Kasumi-1 (cell line): ENCODE results near the gene COLQ.
"Not testable (repeated sequence)": the region's sequence is repeated elsewhere in the genome, so short reads cannot be mapped to it uniquely, and the experiment has no call there.

Experiments used
- DNase-seq, 2 experiments: peaks; one replicate each; lab custom pipeline; 2025; lab: John Stamatoyannopoulos, UW

The COLQ gene

DNA sequence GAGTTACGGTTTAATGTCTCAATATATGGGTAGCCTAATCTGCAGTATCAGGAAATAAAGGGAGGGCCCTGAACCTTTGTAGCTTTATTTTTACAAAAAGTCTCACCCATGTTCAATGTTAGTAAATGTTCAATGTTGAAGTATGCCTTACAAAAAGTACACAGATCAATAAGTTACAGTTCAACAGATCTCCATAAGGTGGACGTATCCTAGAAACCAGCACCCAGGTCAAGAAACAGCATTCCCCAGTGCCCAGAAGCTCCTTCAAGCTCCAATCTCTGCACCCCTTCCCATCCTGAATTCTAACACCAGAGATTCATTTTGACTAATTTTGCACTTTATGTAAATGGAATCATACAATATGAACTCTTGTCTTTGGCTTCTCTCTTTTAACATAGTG lies 31.3 kb downstream of the COLQ start:
- no peak for DNase-seq

DNA sequence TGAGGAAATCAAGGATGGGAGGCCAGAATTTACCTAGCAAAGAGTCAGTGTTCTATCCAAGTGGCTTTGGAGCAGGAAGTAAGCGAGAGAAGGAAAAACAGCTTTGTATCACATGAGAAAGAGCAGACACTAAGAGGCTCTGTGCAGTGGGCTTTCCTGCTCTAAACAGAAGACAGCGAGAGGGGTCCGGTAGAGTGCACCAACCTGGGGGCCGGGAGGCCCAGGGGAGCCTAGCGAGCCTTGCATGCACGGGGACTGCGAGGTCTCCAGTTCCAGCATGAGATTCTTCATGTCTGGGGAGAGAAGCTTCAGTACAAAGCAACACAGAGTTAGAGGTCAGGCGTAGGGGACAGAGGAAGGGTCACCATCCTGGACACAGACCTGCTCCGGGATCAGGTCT lies 33.5 kb downstream of the COLQ start:
- no peak for DNase-seq

DNA sequence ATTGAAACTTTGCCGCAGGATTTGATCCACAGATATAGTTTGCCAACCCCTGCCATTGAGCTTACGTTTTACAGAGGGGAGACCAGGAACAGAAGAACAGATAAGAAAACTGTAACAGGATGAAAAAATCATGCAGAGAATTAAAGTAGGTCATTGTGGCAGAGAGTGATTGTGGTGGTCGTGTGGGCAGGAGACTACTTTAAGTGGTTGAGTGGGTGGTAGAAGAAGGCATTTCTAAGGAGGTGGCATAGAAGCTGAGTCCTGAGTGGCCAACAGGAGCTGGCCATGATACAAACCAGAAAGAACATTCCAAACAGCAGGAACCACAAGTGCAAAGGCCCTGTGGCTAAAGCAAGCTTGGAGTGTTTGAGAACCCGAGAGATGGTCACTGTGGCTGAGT lies 34.5 kb downstream of the COLQ start:
- DNase-seq, result no peak

- DNase-seq, result no peak
These were observed 35.5 kb downstream of the COLQ start for GRCh38 chr3:15486020-15486419.

GRCh38 chr3:15484551-15484950 lies 37.0 kb downstream of the COLQ start:
- not testable (repeated sequence) for DNase-seq

GRCh38 chr3:15479400-15480224 lies 41.9 kb downstream of the COLQ start:
- DNase-seq, result no peak

- DNase-seq, result no peak
These were observed 42.9 kb downstream of the COLQ start for GRCh38 chr3:15478640-15478979.

GRCh38 chr3:15477951-15478639 lies 43.4 kb downstream of the COLQ start:
- no peak for DNase-seq

- DNase-seq, result no peak
These were observed 45.1 kb downstream of the COLQ start for GRCh38 chr3:15476378-15476777.

GRCh38 chr3:15475161-15475560 lies 46.3 kb downstream of the COLQ start:
- DNase-seq, result no peak

- no peak for DNase-seq
These were observed 49.6 kb downstream of the COLQ start for GRCh38 chr3:15471861-15472260.

DNA sequence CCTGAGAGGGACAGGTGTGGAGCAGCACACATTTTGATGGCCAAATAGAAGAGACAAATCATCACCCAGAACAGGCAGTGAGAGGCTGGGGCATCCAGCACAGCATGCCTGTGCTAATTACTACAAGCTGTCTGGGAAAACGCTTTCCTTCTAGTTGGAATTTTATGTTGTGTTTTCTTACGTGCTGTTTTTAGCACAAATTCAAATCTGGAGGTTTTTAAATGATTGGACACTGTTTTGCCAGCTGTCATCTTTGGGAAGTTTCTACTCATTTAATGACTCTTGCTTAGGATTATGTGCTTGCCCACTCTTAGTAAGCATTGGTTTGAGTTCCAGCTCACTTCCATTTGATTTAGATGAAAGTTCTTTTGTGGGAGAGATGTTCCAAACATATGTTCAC lies 50.7 kb downstream of the COLQ start:
- no peak for DNase-seq

- no peak for DNase-seq
These were observed 51.2 kb downstream of the COLQ start for GRCh38 chr3:15470261-15470660.

DNA sequence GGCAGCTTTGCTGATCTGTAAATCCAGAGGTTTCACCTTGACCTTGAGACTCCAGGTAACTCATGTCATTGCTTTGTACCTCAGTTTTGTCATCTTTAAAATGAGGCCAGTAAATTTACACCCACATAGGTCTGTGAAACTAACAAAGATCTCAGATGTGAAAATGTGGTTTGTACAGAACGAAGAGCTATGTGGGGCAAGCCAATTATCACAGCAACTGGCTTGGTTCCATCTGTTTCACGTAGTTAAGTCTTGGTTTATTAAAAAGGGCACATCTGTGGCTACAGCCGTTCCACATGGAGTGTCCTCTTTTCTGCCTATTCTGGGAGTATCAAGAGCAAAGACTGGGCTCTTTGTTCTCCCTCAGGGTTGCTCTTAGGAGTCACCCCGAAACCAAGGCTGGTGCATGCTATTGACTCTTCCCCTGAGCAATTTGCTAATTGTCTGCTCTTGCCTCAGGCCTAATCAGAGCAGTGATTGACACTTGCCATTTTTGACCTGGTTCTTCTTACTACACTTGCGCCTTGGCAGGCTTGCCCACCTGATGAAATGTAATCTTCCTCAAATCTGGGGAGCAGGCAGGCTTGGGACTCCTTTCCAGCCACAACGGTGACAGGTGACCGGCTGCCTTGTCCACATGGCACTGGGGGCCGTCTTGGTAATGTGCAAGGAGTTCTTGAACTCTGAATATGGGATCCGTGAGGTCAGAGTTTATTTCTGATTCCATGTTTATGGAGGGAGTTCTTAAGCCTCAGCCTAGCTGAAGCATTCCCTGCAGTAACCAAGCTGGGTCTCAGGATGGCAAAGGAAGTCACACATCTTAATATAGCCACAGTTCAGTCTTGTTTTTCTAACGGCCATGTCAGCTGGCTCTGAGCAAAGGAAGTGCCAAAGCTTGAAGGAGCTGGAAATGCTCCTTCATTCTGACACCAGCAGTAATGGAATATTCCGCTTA lies 54.0 kb downstream of the COLQ start:
- no peak for DNase-seq

DNA sequence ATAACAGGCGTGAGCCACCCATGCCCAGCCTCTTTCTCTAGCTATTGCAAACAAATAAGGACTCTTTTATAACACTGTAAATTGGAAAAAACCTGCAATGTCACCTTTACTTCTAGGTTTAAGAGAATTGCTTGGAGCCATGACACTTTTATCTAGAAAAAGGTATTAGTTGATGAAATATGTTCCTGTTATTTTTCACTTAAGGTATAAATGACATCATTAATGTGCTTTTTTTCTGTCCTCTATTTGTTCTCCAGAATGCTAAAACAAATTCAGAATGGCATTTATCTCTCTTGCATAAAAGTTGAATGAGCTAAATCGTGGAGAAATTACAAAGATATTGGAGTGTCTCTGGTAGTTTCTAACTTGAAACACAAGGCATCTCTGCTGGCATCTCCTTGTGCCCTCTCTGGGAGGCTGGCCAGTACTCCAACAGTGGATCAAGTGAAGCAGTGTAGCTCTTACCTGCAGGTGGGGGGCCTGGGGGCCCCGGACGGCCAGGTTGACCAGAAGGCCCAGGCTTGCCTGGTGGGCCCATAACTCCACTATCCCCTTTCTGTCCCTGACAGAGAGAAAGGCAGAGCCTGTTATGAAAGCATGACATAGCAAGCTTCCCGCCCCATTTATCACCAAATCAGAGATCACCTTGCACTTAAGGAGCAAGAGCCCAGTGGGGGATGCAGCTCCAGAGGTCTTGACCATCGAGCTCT lies 55.5 kb downstream of the COLQ start:
- DNase-seq, result no peak

- no peak for DNase-seq
These were observed 59.1 kb downstream of the COLQ start for GRCh38 chr3:15462451-15462850.

- DNase-seq, result peak; percentile 62 to 73
These were observed 60.5 kb downstream of the COLQ start for GRCh38 chr3:15460891-15461531.

GRCh38 chr3:15458212-15458780 lies 63.2 kb downstream of the COLQ start:
- peak; percentile 8 to 17 for DNase-seq

DNA sequence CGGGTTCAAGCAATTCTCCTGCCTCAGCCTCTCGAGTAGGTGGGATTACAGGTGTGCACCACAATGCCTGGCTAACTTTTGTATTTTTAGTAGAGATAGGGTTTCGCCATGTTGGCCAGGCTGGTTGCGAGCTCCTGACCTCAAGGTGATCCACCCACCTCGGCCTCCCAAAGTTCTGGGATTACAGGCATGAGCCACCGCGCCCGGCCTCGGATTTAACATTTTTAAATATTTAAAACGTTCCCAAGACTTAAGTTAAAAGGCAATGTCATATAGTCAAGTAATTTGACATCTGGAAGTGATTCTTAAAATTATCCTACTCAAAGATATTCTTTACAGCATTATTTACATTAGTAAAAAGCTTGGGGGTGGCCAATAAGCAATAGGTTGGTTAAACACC lies 64.6 kb downstream of the COLQ start:
- DNase-seq, result not testable (repeated sequence)

DNA sequence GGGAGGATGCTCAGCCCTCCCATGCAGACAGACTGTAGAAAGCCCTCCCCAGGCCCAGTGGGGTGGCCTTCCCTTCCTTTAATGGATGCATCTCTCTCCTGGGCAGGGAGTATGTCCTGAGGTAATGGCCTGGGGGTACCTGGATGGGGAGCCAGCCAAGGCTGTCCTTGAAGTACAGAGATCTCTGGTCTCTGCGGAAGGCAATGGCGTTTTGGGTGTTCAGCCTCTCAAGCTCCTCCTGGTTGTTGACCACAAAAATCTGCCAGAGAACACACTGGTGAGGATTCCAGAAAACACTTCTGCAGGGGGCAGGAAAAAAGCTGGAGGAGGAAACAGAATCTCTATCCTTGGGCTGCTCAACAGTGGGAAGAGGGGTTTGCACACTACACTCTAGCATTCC lies 65.2 kb downstream of the COLQ start:
- no peak for DNase-seq

GRCh38 chr3:15455756-15456155 lies 65.8 kb downstream of the COLQ start:
- DNase-seq, result no peak
